Heart right ventricle (tissue), 16 donors: Measurements from ENCODE around the gene NSD2. TPM values are rescaled to one million over a fixed set of nuclear protein-coding genes. Genes with fewer than 3 reads are reported as not detected.

Source experiments
- ATAC-seq, 8 donors: fragments of 200-7000 bp; cut with Tn5 transposase; one replicate each; pipeline ENCODE4 v1.9.1; 2020; ENCODE audit warnings: mild to moderate bottlenecking in 8 of 8, moderate library complexity in 8 of 8, moderate number of reproducible peaks in 1 of 8
- DNase-seq, 2 donors: peaks; one replicate each; pipeline ENCODE4 v3.0.0-alpha.2; 2020
- H3K27ac ChIP-seq, 10 donors: fragments of 200-600 bp; sonication (generic) in 2 of 10; one replicate each; pipeline versions ENCODE4 v1.5.0 to v1.8.0; 2020 to 2022; ENCODE audit warnings: mild to moderate bottlenecking in 3 of 10
- H3K27me3 ChIP-seq, 7 donors: fragments of 200-600 bp; one replicate each; pipeline ENCODE4 v1.8.0; 2021 to 2022; ENCODE audit warnings: mild to moderate bottlenecking in 2 of 7
- H3K36me3 ChIP-seq, 9 donors: fragments of 200-600 bp; sonication (generic) in 1 of 9; one replicate each; pipeline versions ENCODE4 v1.5.0 to v1.8.0; 2020 to 2022; ENCODE audit warnings: mild to moderate bottlenecking in 2 of 9
- H3K4me1 ChIP-seq, 9 donors: fragments of 200-600 bp; sonication (generic) in 1 of 9; one replicate each; pipeline versions ENCODE4 v1.5.0 to v1.8.0; 2020 to 2022; ENCODE audit warnings: mild to moderate bottlenecking in 4 of 9
- H3K4me3 ChIP-seq, 10 donors: fragments of 200-600 bp; sonication (generic) in 2 of 10; one replicate each; pipeline versions ENCODE4 v1.5.0 to v1.8.0; 2020 to 2022; ENCODE audit warnings: mild to moderate bottlenecking in 7 of 10, moderate library complexity in 2 of 10
- H3K9me3 ChIP-seq, 11 donors: fragments of 200-600 bp in 10 of 11; sonication (generic) in 2 of 11; one replicate each; pipeline versions ENCODE4 v1.5.0 to v1.8.0; 2013 to 2022; ENCODE audit warnings: mild to moderate bottlenecking in 2 of 11, control low read depth in 1 of 11, moderate library complexity in 1 of 11
- WGBS, 2 donors: extraction: QIAGEN DNeasy Blood & Tissue Kit; methylation state at CpG; one replicate each; pipeline ENCODE4 v1.1.7; 2013; ENCODE audit warnings: inconsistent platforms in 1 of 2; 5-methylcytosine and 5-hydroxymethylcytosine counted together
- intact Hi-C, 10 donors: fragments of 100-400 bp; cut with DNase I; formaldehyde crosslinking; loops; one replicate each; pipeline versions ENCODE4 v1.11.1 to v1.14.2; 2022
- polyA plus RNA-seq, 2 donors: library from polyadenylated mRNA; stranded (reverse); fragments of 200-250 nt; gene quantifications; one replicate each; pipeline ENCODE4 v1.2.3, GENCODE V29; 2013
- total RNA-seq, 10 donors: library from RNA; stranded (reverse); fragmentation: NEBNext Ultra II Directional in 3 of 10; extraction: Animal tissue kit (Norgen Biotek cat#: 25700) in 3 of 10; gene quantifications; one replicate each; pipeline versions ENCODE4 v1.2.1 to v1.2.4, GENCODE V29; 2021 to 2023
- TF ChIP-seq, protein P1 (sequence below), 9 donors: fragments of 200-600 bp; sonication (generic) in 2 of 9; IDR thresholded peaks; one replicate each; pipeline versions ENCODE4 v1.5.0 to v1.8.0; 2021 to 2022; ENCODE audit warnings: antibody characterized with exemption in 9 of 9, mild to moderate bottlenecking in 5 of 9, moderate library complexity in 1 of 9
- donor health status: Arrhythmogenic right ventricular cardiomyopathy.
- donor health status: ischemic (EF 13 %, LVEDD 7.1; RV severe dilation, severe dysfunction).
- donor health status: healthy with polysubstance abuse.
- donor health status: DM: no; HTN: yes; CAD: no.
- donor health status: DM: no; HTN: no; CAD: no.
- donor health status: ischemic (EF 25% LVEDD 6.9; RV normal size, moderate dysfunction).
- donor health status: ischemic (EF 25% LVEDD 5.7; RV mildly dilated, moderate dysfunction).
- donor health status: healthy.
- donor health status: DM: yes; HTN: yes; CAD: no.
- donor health status: Ischemic cardiomyopathy.
- donor health status: ischemic (EF 35%, LVEDD 5.7; RV mildly dilated, moderate dysfunction).
- donor health status: nonischemic (EF 11% LVEDD 7.7; RV severe dilation, severe dysfunction).
- donor health status: DM: yes; HTN: yes; CAD: no.
- donor health status: PGD.
- donor health status: ischemic (EF 29% LVEDD 5.4; RV normal size, mild dysfunction).
- donor health status: nonischemic (EF 23%, LVEDD 6.1; RV moderate dilation, normal function).

NSD2 gene
- total and polyA plus RNA-seq, 12 donors, result 7.7 to 64.4 (median 44.5) TPM

DNA sequence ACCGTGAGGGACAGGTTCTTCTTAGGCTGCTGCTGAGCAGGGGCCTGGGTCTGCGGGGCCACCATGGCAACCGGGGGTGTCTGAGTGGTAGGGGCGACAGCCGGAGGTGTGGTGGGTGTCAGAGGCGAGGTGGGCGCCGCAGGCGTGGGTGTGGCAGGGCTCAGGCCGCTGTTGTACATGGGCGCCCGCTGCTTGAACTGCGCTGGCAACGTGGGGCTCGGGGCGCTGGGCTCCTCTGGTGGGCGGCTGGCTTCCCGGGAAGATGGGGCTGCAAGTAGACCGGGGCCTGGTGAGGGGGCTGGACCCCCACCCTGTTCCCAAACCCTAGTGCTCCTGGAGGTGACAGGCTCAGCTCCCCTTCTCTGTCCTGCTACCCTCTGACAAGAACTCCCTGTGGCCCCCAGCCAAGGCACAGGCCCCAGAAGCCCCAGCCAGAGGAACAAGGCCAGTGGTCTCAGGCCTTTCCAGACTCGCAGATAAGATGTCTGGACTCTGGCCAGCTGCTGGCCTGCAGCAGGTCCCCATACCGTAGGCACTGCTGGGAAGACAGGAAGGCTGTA lies 112.7 kb downstream of the NSD2 start:
- 83 to 85% methylated on average over 21 of the region's 21 CpGs for WGBS, 2 donors
- peak; percentile 50 to 52 for DNase-seq
- peak in 7 of 8 donors; percentile 15 to 67 (median 52) for ATAC-seq
- peaks cover 6 to 100% (median 68%) of the 10 kb centered on the region in 9 donors for H3K36me3 ChIP-seq
- H3K4me3 ChIP-seq, result no peak overlapping the region
- TF ChIP-seq, protein P1, sequence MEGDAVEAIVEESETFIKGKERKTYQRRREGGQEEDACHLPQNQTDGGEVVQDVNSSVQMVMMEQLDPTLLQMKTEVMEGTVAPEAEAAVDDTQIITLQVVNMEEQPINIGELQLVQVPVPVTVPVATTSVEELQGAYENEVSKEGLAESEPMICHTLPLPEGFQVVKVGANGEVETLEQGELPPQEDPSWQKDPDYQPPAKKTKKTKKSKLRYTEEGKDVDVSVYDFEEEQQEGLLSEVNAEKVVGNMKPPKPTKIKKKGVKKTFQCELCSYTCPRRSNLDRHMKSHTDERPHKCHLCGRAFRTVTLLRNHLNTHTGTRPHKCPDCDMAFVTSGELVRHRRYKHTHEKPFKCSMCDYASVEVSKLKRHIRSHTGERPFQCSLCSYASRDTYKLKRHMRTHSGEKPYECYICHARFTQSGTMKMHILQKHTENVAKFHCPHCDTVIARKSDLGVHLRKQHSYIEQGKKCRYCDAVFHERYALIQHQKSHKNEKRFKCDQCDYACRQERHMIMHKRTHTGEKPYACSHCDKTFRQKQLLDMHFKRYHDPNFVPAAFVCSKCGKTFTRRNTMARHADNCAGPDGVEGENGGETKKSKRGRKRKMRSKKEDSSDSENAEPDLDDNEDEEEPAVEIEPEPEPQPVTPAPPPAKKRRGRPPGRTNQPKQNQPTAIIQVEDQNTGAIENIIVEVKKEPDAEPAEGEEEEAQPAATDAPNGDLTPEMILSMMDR (IDR thresholded peaks at IDR 0.05), result no peak
- H3K27ac ChIP-seq, result peak overlapping the region in 3 of 10 donors; percentile 1 to 37 (median 34)
- intact Hi-C loops, result no loop called here
- H3K27me3 ChIP-seq, result no peaks in the 10 kb centered on the region
- H3K9me3 ChIP-seq, result no peaks in the 10 kb centered on the region
- peaks cover 0 to 16% (median 8%) of the 10 kb centered on the region in 9 donors for H3K4me1 ChIP-seq

DNA sequence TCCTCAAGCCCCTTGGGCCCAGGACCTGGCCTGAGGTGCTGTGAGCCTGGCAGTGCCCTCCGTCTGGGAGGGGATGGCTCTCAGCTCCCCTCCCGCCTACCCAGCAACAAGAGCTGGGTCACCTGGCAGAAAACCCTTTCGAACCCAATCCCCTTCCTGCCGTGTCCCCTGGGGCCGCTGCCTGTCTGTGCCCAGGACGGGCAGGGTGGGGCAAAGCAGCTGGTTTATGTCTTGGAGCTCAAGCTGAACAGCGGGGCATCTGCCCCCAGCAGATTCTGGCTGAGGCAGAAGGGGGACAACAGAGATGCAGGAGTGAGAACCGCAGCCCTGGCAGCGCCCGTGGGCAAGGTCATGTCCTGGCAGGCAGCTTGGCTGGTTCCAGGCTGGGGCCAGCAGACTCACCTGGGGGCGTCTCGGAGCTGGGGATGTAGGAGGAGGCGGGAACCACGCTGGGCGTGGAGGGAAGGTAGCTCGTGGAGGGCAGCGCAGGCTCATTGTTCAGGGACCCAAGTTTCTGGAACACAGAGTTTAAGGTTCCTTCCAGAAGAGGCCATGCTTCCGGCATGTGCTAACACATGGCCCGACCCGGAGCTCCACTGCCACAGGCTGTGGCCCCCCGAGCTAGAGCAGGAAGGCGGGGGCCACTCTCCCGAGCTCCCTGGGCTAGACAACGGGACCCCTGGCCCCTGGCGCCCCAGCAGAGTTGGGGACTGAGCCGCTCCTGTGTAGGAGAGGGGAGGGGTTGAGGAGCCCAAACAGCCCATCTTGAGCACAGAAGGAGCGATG lies 113.4 kb downstream of the NSD2 start:
- Histone ChIP-seq H3K27me3 (no peaks in the 10 kb centered on the region), H3K36me3 (peaks cover 6 to 100% (median 69%) of the 10 kb centered on the region in 9 donors), H3K27ac (peak overlapping the region in 3 of 10 donors; percentile 1 to 37 (median 34)), H3K4me3 (no peak overlapping the region), H3K4me1 (peaks cover 0 to 16% (median 8%) of the 10 kb centered on the region in 9 donors), H3K9me3 (no peaks in the 10 kb centered on the region)
- intact Hi-C loops, result no loop called here
- DNase-seq (no peak), ATAC-seq (peak in 6 of 8 donors; percentile 10 to 34 (median 22))
- WGBS, 2 donors, result 68 to 73% methylated on average over 27 of the region's 27 CpGs
- TF ChIP-seq, protein P1 (IDR thresholded peaks at IDR 0.05), result no peak

GRCh38 chr4:1985294-1985693 lies 114.1 kb downstream of the NSD2 start:
- no peak for DNase-seq
- Histone ChIP-seq H3K4me3 (no peak overlapping the region), H3K4me1 (peaks cover 0 to 16% (median 8%) of the 10 kb centered on the region in 9 donors), H3K27me3 (no peaks in the 10 kb centered on the region), H3K9me3 (no peaks in the 10 kb centered on the region), H3K36me3 (peaks cover 6 to 100% (median 71%) of the 10 kb centered on the region in 9 donors), H3K27ac (no peak overlapping the region)
- peak in 1 of 8 donors; percentile 5 for ATAC-seq
- 91 to 93% methylated on average over 14 of the region's 14 CpGs for WGBS, 2 donors
- TF ChIP-seq, protein P1 (IDR thresholded peaks at IDR 0.05), result no peak
- intact Hi-C loops, result no loop called here

GRCh38 chr4:1985780-1986577 lies 114.8 kb downstream of the NSD2 start:
- peaks cover 0 to 16% (median 8%) of the 10 kb centered on the region in 9 donors for H3K4me1 ChIP-seq
- 95% methylated on average over 54 of the region's 54 CpGs for WGBS, 2 donors
- H3K27ac ChIP-seq, result no peak overlapping the region
- H3K4me3 ChIP-seq, result no peak overlapping the region
- H3K9me3 ChIP-seq, result no peaks in the 10 kb centered on the region
- TF ChIP-seq, protein P1 (IDR thresholded peaks at IDR 0.05), result no peak
- ATAC-seq (no peak), DNase-seq (no peak)
- H3K36me3 ChIP-seq, result peaks cover 6 to 100% (median 66%) of the 10 kb centered on the region in 9 donors
- intact Hi-C loops, result no loop called here
- no peaks in the 10 kb centered on the region for H3K27me3 ChIP-seq
